Loucy (cell line): Measurements from ENCODE around the gene APC.
A peak's percentile ranks its signal among the peaks of the same experiment; 100 is the strongest.

Experiments
- H2AFZ ChIP-seq: fragments of 200-600 bp; sonication (generic); 2 replicates; pipeline ENCODE4 v1.6.0; 2016; ENCODE audit warnings: antibody characterized with exemption, mild to moderate bottlenecking, low read length, moderate library complexity
- H3F3A ChIP-seq: fragments of 200-600 bp; 2 replicates; pipeline ENCODE4 v1.6.0; 2016; ENCODE audit warnings: antibody characterized with exemption, low read depth, mild to moderate bottlenecking
- H3K27me3 ChIP-seq: fragments of 200-600 bp; sonication (generic); 2 replicates; pipeline ENCODE4 v1.6.1; 2014; ENCODE audit warnings: low read length, mild to moderate bottlenecking; ENCODE audit not compliant: insufficient read depth, poor library complexity, severe bottlenecking
- H3K36me3 ChIP-seq: fragments of 200-600 bp; sonication (generic); 2 replicates; pipeline ENCODE4 v1.6.1; 2016; ENCODE audit warnings: low read length; ENCODE audit not compliant: insufficient read depth
- H3K4me1 ChIP-seq: fragments of 200-600 bp; sonication (generic); 2 replicates; pipeline ENCODE4 v1.5.1; 2014; ENCODE audit warnings: low read length, mild to moderate bottlenecking; ENCODE audit not compliant: insufficient read depth, poor library complexity, severe bottlenecking
- H3K4me2 ChIP-seq: fragments of 200-600 bp; sonication (generic); 2 replicates; pipeline ENCODE4 v1.6.0; 2014; ENCODE audit warnings: antibody characterized with exemption, low read length, low read depth, mild to moderate bottlenecking; ENCODE audit not compliant: poor library complexity, severe bottlenecking
- H3K4me3 ChIP-seq: fragments of 200-600 bp; sonication (generic); 2 replicates; pipeline ENCODE4 v1.5.1; 2014; ENCODE audit warnings: low read length, mild to moderate bottlenecking, mixed read lengths; ENCODE audit not compliant: poor library complexity, severe bottlenecking
- H3K79me2 ChIP-seq: fragments of 200-600 bp; sonication (generic); 2 replicates; pipeline ENCODE4 v1.6.1; 2014; ENCODE audit warnings: low read length; ENCODE audit not compliant: insufficient read depth
- H3K9ac ChIP-seq: fragments of 200-600 bp; sonication (generic); 2 replicates; pipeline ENCODE4 v1.6.0; 2014; ENCODE audit warnings: mild to moderate bottlenecking, low read depth, low read length, moderate library complexity; ENCODE audit not compliant: poor library complexity, severe bottlenecking
- H3K9me2 ChIP-seq: fragments of 200-600 bp; sonication (generic); replicated peaks from 2 replicates; pipeline ENCODE4 v1.6.1; 2016; ENCODE audit warnings: low read depth, low read length, mixed read lengths
- H3K9me3 ChIP-seq: fragments of 200-600 bp; sonication (generic); 2 replicates; pipeline ENCODE4 v1.6.1; 2014; ENCODE audit warnings: mild to moderate bottlenecking, antibody characterized with exemption, low read length, low read depth; ENCODE audit not compliant: insufficient read depth
- H4K20me1 ChIP-seq: fragments of 200-600 bp; sonication (generic); 2 replicates; pipeline ENCODE4 v1.6.0; 2014; ENCODE audit warnings: antibody characterized with exemption, low read length, mild to moderate bottlenecking; ENCODE audit not compliant: insufficient read depth, poor library complexity, severe bottlenecking
- EZH2phosphoT487 ChIP-seq: fragments of 200-600 bp; IDR thresholded peaks from 2 replicates; pipeline ENCODE4 v1.6.1; 2018; ENCODE audit warnings: antibody characterized with exemption, mild to moderate bottlenecking, moderate library complexity, borderline replicate concordance
- TF ChIP-seq, protein P1 (sequence below): fragments of 200-600 bp; sonication (generic); conservative IDR thresholded peaks from 2 replicates; pipeline ENCODE4 v1.5.1; 2014; ENCODE audit warnings: mild to moderate bottlenecking, antibody characterized with exemption, low read length

Gene APC

GRCh38 chr5:112691339-112691680, 46.4 kb upstream of the APC start:
- no peak overlapping the region for H3K4me3 ChIP-seq
- H4K20me1 ChIP-seq, result no peaks in the 10 kb centered on the region
- no peaks in the 10 kb centered on the region for H3F3A ChIP-seq
- no peak overlapping the region for H3K9ac ChIP-seq
- no peaks in the 10 kb centered on the region for H3K9me2 ChIP-seq
- no peaks in the 10 kb centered on the region for H3K9me3 ChIP-seq
- no peak for TF ChIP-seq EZH2phosphoT487
- TF ChIP-seq, protein P1, sequence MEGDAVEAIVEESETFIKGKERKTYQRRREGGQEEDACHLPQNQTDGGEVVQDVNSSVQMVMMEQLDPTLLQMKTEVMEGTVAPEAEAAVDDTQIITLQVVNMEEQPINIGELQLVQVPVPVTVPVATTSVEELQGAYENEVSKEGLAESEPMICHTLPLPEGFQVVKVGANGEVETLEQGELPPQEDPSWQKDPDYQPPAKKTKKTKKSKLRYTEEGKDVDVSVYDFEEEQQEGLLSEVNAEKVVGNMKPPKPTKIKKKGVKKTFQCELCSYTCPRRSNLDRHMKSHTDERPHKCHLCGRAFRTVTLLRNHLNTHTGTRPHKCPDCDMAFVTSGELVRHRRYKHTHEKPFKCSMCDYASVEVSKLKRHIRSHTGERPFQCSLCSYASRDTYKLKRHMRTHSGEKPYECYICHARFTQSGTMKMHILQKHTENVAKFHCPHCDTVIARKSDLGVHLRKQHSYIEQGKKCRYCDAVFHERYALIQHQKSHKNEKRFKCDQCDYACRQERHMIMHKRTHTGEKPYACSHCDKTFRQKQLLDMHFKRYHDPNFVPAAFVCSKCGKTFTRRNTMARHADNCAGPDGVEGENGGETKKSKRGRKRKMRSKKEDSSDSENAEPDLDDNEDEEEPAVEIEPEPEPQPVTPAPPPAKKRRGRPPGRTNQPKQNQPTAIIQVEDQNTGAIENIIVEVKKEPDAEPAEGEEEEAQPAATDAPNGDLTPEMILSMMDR, result no peak
- no peaks in the 10 kb centered on the region for H3K36me3 ChIP-seq
- H3K4me1 ChIP-seq, result peaks cover 15% of the 10 kb centered on the region
- no peaks in the 10 kb centered on the region for H3K79me2 ChIP-seq
- H3K27me3 ChIP-seq, result no peaks in the 10 kb centered on the region
- H3K4me2 ChIP-seq, result no peak overlapping the region
- no peak overlapping the region for H2AFZ ChIP-seq

GRCh38 chr5:112691758-112692157, 45.9 kb upstream of the APC start:
- Histone ChIP-seq H3K9me3 (no peaks in the 10 kb centered on the region), H3F3A (no peaks in the 10 kb centered on the region), H3K9ac (no peak overlapping the region), H3K4me2 (no peak overlapping the region), H4K20me1 (no peaks in the 10 kb centered on the region), H3K4me1 (peaks cover 15% of the 10 kb centered on the region), H3K9me2 (no peaks in the 10 kb centered on the region), H3K79me2 (no peaks in the 10 kb centered on the region), H3K27me3 (no peaks in the 10 kb centered on the region), H3K36me3 (no peaks in the 10 kb centered on the region), H3K4me3 (no peak overlapping the region), H2AFZ (no peak overlapping the region)
- TF ChIP-seq, protein P1, result peak; percentile 60
- no peak for TF ChIP-seq EZH2phosphoT487

GRCh38 chr5:112692472-112692871, 45.2 kb upstream of the APC start:
- Histone ChIP-seq H3K36me3 (no peaks in the 10 kb centered on the region), H3K9me2 (no peaks in the 10 kb centered on the region), H3K9ac (no peak overlapping the region), H3K4me3 (no peak overlapping the region), H3F3A (no peaks in the 10 kb centered on the region), H3K27me3 (no peaks in the 10 kb centered on the region), H3K79me2 (no peaks in the 10 kb centered on the region), H2AFZ (no peak overlapping the region), H4K20me1 (no peaks in the 10 kb centered on the region), H3K4me1 (peaks cover 15% of the 10 kb centered on the region), H3K4me2 (no peak overlapping the region), H3K9me3 (no peaks in the 10 kb centered on the region)
- TF ChIP-seq EZH2phosphoT487, result no peak
- TF ChIP-seq, protein P1, result no peak
